OCI-LY3 (cell line): ENCODE results near the gene EFCAB8.

Source experiments
- H2AFZ ChIP-seq: fragments of 200-600, 300-600 bp; shearing (Covaris generic); 2 replicates; pipeline ENCODE4 v1.6.0; 2014; ENCODE audit warnings: antibody characterized with exemption, low read depth, low read length
- H3K27ac ChIP-seq: fragments of 200-600, 300-600 bp; sonication (generic); 2 replicates; pipeline ENCODE4 v1.5.1; 2014; ENCODE audit warnings: mild to moderate bottlenecking, low read length, moderate library complexity, mixed read lengths
- H3K27me3 ChIP-seq: fragments of 200-600, 300-600 bp; sonication (generic); 2 replicates; pipeline ENCODE4 v1.6.1; 2014; ENCODE audit warnings: low read depth, low read length, mixed read lengths
- H3K36me3 ChIP-seq: fragments of 200-600, 300-600 bp; sonication (generic); replicated peaks from 2 replicates; pipeline ENCODE3; 2014; ENCODE audit warnings: low read depth, low read length, mixed read lengths
- H3K4me1 ChIP-seq: fragments of 300-600, 200-600 bp; sonication (generic); 2 replicates; pipeline ENCODE4 v1.6.1; 2014; ENCODE audit warnings: low read length, mixed read lengths
- H3K4me2 ChIP-seq: fragments of 200-600, 300-600 bp; sonication (generic); 2 replicates; pipeline ENCODE4 v1.6.1; 2014; ENCODE audit warnings: low read length, mixed read lengths
- H3K4me3 ChIP-seq: fragments of 300-600, 200-600 bp; sonication (generic); 2 replicates; pipeline ENCODE4 v1.5.1; 2014; ENCODE audit warnings: antibody characterized with exemption, mild to moderate bottlenecking, low read length, moderate library complexity
- H3K79me2 ChIP-seq: fragments of 300-600, 200-600 bp; shearing (Covaris generic); 2 replicates; pipeline ENCODE4 v1.6.1; 2014; ENCODE audit warnings: mild to moderate bottlenecking, low read length, mixed read lengths
- H3K9ac ChIP-seq: fragments of 300-600, 200-600 bp; shearing (Covaris generic); 2 replicates; pipeline ENCODE4 v1.6.0; 2014; ENCODE audit warnings: mild to moderate bottlenecking, low read length, moderate library complexity
- H3K9me3 ChIP-seq: fragments of 200-600, 300-600 bp; shearing (Covaris generic); 2 replicates; pipeline ENCODE4 v1.6.1; 2014; ENCODE audit warnings: low read length, mixed read lengths; ENCODE audit not compliant: insufficient read depth
- H4K20me1 ChIP-seq: fragments of 200-600, 300-600 bp; sonication (generic); 2 replicates; pipeline ENCODE4 v1.6.1; 2016; ENCODE audit warnings: low read length, mixed read lengths; ENCODE audit not compliant: insufficient read depth
- CTCF ChIP-seq: fragments of 200-600, 300-600 bp; sonication (generic); IDR thresholded peaks from 2 replicates; pipeline ENCODE4 v1.5.1; 2014; ENCODE audit warnings: antibody characterized with exemption, low read length, low read depth
- EZH2phosphoT487 ChIP-seq: fragments of 200-600 bp; shearing (Covaris generic); IDR thresholded peaks from 2 replicates; pipeline ENCODE4 v1.6.1; 2018; ENCODE audit warnings: antibody characterized with exemption, mixed run types, low read depth

Gene EFCAB8

GRCh38 chr20:32831982-32832381 lies 26.7 kb upstream of the EFCAB8 start:
- Histone ChIP-seq H3K4me3 (no peak overlapping the region), H3K79me2 (peaks cover 86% of the 10 kb centered on the region), H3K27me3 (no peaks in the 10 kb centered on the region), H3K9ac (no peak overlapping the region), H4K20me1 (peaks cover 49% of the 10 kb centered on the region), H3K4me2 (no peak overlapping the region), H3K36me3 (peaks cover 59% of the 10 kb centered on the region), H3K4me1 (no peaks in the 10 kb centered on the region), H3K27ac (no peak overlapping the region), H2AFZ (no peak overlapping the region), H3K9me3 (no peaks in the 10 kb centered on the region)
- TF ChIP-seq EZH2phosphoT487 (no peak), CTCF (no peak)

- H3K79me2 ChIP-seq = peaks cover 83% of the 10 kb centered on the region
- peaks cover 60% of the 10 kb centered on the region for H3K36me3 ChIP-seq
- H3K4me1 ChIP-seq = no peaks in the 10 kb centered on the region
- H3K9ac ChIP-seq = no peak overlapping the region
- no peak overlapping the region for H2AFZ ChIP-seq
- H3K27ac ChIP-seq = no peak overlapping the region
- H3K4me2 ChIP-seq = no peak overlapping the region
- H3K27me3 ChIP-seq = no peaks in the 10 kb centered on the region
- no peaks in the 10 kb centered on the region for H3K9me3 ChIP-seq
- H4K20me1 ChIP-seq = peaks cover 52% of the 10 kb centered on the region
- no peak for TF ChIP-seq CTCF
- no peak for TF ChIP-seq EZH2phosphoT487
- H3K4me3 ChIP-seq = no peak overlapping the region
These were observed 26.1 kb upstream of the EFCAB8 start for GRCh38 chr20:32832664-32833063.

GRCh38 chr20:32834972-32835371 lies 23.8 kb upstream of the EFCAB8 start:
- Histone ChIP-seq H3K9me3 (no peaks in the 10 kb centered on the region), H3K9ac (no peak overlapping the region), H4K20me1 (peaks cover 52% of the 10 kb centered on the region), H3K36me3 (peaks cover 59% of the 10 kb centered on the region), H3K4me3 (no peak overlapping the region), H2AFZ (no peak overlapping the region), H3K79me2 (peaks cover 75% of the 10 kb centered on the region), H3K4me2 (no peak overlapping the region), H3K4me1 (peaks cover 22% of the 10 kb centered on the region), H3K27ac (no peak overlapping the region), H3K27me3 (no peaks in the 10 kb centered on the region)
- TF ChIP-seq CTCF (no peak), EZH2phosphoT487 (no peak)

GRCh38 chr20:32837157-32837556 lies 21.6 kb upstream of the EFCAB8 start:
- H4K20me1 ChIP-seq = peaks cover 42% of the 10 kb centered on the region
- H3K4me1 ChIP-seq = peaks cover 25% of the 10 kb centered on the region
- no peak overlapping the region for H2AFZ ChIP-seq
- no peak overlapping the region for H3K4me3 ChIP-seq
- H3K27ac ChIP-seq = no peak overlapping the region
- peaks cover 63% of the 10 kb centered on the region for H3K79me2 ChIP-seq
- H3K9ac ChIP-seq = no peak overlapping the region
- H3K27me3 ChIP-seq = no peaks in the 10 kb centered on the region
- H3K9me3 ChIP-seq = no peaks in the 10 kb centered on the region
- no peak overlapping the region for H3K4me2 ChIP-seq
- peaks cover 57% of the 10 kb centered on the region for H3K36me3 ChIP-seq
- TF ChIP-seq EZH2phosphoT487 (no peak), CTCF (no peak)
